ENCODE data around the gene KLHDC8A.

GRCh38 chr1:205329719-205330118 lies 27.0 kb downstream of the KLHDC8A start:
- TF ChIP-seq CTCF (optimal IDR thresholded peaks at IDR 0.05 in 1 of 3, IDR thresholded peaks at IDR 0.05 in 1 of 3, conservative IDR thresholded peaks at IDR 0.05 in 1 of 3; ENCODE audit: extremely low read depth in 1 of 3, insufficient read depth in 2 of 3, low read length in 3 of 3): no peak
- no peak for TF ChIP-seq EZH2 (IDR thresholded peaks at IDR 0.05; ENCODE audit: low read length)

Data from keratinocyte (primary cell).